AG10803 (cell line): ENCODE measurements around the gene GOLGA5.
"Not testable (repeated sequence)": the region's sequence is repeated elsewhere in the genome, so short reads cannot be mapped to it uniquely, and the experiment has no call there.

Experiments used
- DNase-seq: peaks from one replicate; pipeline ENCODE4 v3.0.0; 2010; ENCODE audit warnings: low read depth
- H3K4me3 ChIP-seq: 2 replicates; pipeline ENCODE4 v1.5.1; 2011; ENCODE audit warnings: mild to moderate bottlenecking, low read length, control low read depth
- TF ChIP-seq, protein P1 (sequence below): conservative IDR thresholded peaks from 2 replicates; pipeline ENCODE4 v1.5.1; 2011; ENCODE audit warnings: mild to moderate bottlenecking, low read length, control low read depth, inconsistent platforms

The GOLGA5 gene

GRCh38 chr14:92819011-92819597 lies 25.0 kb downstream of the GOLGA5 start:
- TF ChIP-seq, protein P1, sequence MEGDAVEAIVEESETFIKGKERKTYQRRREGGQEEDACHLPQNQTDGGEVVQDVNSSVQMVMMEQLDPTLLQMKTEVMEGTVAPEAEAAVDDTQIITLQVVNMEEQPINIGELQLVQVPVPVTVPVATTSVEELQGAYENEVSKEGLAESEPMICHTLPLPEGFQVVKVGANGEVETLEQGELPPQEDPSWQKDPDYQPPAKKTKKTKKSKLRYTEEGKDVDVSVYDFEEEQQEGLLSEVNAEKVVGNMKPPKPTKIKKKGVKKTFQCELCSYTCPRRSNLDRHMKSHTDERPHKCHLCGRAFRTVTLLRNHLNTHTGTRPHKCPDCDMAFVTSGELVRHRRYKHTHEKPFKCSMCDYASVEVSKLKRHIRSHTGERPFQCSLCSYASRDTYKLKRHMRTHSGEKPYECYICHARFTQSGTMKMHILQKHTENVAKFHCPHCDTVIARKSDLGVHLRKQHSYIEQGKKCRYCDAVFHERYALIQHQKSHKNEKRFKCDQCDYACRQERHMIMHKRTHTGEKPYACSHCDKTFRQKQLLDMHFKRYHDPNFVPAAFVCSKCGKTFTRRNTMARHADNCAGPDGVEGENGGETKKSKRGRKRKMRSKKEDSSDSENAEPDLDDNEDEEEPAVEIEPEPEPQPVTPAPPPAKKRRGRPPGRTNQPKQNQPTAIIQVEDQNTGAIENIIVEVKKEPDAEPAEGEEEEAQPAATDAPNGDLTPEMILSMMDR: no peak
- H3K4me3 ChIP-seq: no peak overlapping the region
- DNase-seq: no peak

DNA sequence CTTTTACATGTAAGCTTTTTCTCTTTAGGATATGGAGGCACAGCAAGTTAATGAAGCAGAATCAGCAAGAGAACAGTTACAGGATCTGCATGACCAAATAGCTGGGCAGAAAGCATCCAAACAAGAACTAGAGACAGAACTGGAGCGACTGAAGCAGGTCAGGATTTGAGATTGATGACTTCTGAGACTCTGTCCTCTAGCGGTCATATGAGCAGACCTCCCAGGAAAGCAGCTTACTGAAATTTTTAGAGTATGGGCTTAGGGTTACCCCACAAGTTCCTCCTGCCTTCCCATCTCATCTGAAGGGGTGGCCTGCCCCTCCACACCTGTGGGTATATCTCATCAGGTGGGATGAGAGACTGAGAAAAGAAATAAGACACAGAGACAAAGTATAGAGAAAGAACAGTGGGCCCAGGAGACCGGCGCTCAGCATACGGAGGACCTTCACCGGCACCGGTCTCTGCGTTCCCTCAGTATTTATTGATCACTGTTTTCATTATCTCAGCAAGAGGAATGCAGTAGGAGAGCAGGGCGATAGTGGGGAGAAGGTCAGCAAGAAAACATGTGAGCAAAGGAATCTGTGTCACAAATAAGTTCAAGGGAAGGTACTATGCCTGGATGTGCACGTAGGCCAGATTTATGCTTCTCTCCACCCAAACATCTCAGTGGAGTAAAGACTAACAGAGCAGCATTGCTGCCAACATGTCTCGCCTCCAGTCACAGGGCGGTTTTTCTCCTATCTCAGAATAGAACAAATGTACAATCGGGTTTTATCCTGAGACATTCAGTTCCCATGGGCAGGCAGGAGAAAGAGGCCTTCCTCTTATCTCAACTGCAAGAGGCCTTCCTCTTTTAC lies 25.8 kb downstream of the GOLGA5 start:
- H3K4me3 ChIP-seq, DNase-seq: not testable (repeated sequence)

DNA sequence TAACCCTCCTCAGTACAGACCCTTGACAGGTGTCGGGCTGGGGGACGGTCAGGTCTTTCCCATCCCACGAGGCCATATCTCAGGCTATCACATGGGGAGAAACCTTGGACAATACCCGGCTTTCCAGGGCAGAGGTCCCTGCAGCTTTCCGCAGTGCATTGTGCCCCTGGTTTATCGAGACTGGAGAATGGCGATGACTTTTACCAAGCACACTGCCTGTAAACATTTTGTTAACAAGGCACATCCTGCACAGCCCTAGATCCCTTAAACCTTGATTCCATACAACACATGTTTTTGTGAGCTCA lies 26.4 kb downstream of the GOLGA5 start:
- not testable (repeated sequence) for DNase-seq

GRCh38 chr14:92830902-92831301 lies 36.8 kb downstream of the GOLGA5 start:
- no peak overlapping the region for H3K4me3 ChIP-seq
- TF ChIP-seq, protein P1: no peak
- DNase-seq: no peak

More for the DNA sequence above, 26.4 kb downstream of the GOLGA5 start:
- H3K4me3 ChIP-seq: not testable (repeated sequence)

DNA sequence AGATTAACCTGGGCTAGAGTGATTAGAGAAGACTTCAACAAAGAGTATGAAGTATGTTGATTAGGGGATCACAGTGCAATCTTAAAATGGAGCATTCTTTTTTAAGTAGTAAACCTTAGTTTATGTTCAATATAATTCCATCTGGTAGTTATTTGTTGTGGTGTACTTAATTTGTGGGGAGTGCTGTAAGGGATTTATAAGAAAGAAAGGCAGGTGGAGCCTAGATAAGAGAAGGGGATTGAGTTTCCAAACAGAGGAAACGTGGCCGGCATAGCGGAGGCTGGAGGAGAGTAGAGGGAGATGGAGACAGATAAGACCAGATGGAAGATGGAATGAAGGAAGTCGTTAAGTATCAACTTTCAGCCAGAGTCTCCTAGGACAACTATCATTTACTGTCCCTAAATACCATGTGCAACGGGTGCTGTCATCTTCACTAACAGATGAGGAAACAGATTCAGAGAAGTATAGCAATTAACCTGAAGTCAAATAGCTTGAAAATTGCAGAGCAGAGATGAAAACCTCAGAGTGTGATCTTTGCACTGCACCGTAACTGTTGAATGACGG lies 38.1 kb downstream of the GOLGA5 start:
- TF ChIP-seq, protein P1: no peak
- DNase-seq: no peak
- H3K4me3 ChIP-seq: no peak overlapping the region

DNA sequence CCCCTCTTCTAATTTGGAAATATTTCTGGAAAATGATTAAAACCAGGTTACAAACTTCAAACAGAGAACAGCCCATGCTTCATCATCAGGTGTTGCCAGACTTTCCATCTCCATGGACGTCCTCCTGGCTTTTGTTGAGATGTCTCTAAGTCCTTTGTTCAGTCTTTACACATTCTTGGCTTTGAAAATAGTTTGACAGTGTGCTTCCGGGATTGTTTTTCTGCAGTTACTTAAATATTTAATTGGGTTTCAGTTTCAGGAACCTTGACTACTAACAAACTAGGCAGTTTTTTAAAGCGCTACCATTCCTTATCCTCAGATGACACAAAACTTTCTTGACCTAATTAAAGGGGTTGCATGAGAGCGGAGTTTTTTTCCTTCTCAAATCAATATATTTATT lies 47.8 kb downstream of the GOLGA5 start:
- no peak overlapping the region for H3K4me3 ChIP-seq
- DNase-seq: no peak

DNA sequence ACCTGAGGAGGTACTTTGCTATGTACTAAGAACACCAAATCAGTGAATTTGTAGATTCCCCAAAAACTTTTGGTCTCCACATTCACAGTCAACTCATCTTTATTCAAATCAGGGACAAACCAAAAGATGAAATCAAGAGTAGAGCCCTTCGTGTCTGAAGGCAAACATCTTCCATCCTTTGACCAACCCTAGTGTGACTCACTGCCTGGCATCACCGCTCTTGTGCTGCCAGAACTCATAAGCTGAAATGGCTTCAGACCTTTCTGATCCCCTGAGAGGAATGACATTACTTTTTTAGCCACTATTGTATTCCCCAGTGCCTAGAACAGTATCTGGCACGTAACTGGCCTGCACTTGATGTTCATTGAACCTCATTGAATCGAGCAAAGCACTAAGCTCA lies 50.1 kb downstream of the GOLGA5 start:
- H3K4me3 ChIP-seq: no peak overlapping the region
- TF ChIP-seq, protein P1: no peak
- DNase-seq: no peak

More for the DNA sequence above, 47.8 kb downstream of the GOLGA5 start:
- TF ChIP-seq, protein P1: no peak
